GM23338 (cell line): Measurements from ENCODE around the gene ALDH9A1. TPM values are rescaled to one million over a fixed set of nuclear protein-coding genes. Genes with fewer than 3 reads are reported as not detected.
A peak's percentile ranks its signal among the peaks of the same experiment; 100 is the strongest.

Experiments
- ATAC-seq: fragments of 200-7000 bp; cut with Tn5 transposase; 3 replicates; pipeline ENCODE4 v1.9.1; 2020
- DNase-seq: peaks from one replicate; pipeline ENCODE4 v3.0.0-alpha.2; 2015; ENCODE audit warnings: low spot score
- H2AFZ ChIP-seq: fragments of 200-600 bp; sonication (generic); 2 replicates; pipeline ENCODE4 v1.8.0; 2016; ENCODE audit warnings: antibody characterized with exemption, mild to moderate bottlenecking, moderate library complexity
- H3F3A ChIP-seq: fragments of 200-600 bp; sonication (generic); replicated peaks from 2 replicates; pipeline ENCODE4 v1.8.0; 2017; ENCODE audit warnings: antibody characterized with exemption, mixed run types, low read depth
- H3K27ac ChIP-seq: fragments of 200-600 bp; sonication (generic); 2 replicates; pipeline ENCODE4 v1.6.1; 2016; ENCODE audit warnings: low read depth
- H3K27me3 ChIP-seq: fragments of 200-600 bp; sonication (generic); 2 replicates; pipeline ENCODE4 v1.8.0; 2016; ENCODE audit warnings: mild to moderate bottlenecking, mixed run types, moderate library complexity; ENCODE audit not compliant: insufficient read depth
- H3K36me3 ChIP-seq: fragments of 200-600 bp; sonication (generic); 2 replicates; pipeline ENCODE4 v1.8.0; 2016; ENCODE audit warnings: mild to moderate bottlenecking; ENCODE audit not compliant: insufficient read depth
- H3K4me1 ChIP-seq: fragments of 200-600 bp; sonication (generic); 2 replicates; pipeline ENCODE4 v1.8.0; 2016; ENCODE audit warnings: mild to moderate bottlenecking, moderate library complexity; ENCODE audit not compliant: insufficient read depth
- H3K4me2 ChIP-seq: fragments of 200-600 bp; sonication (generic); 2 replicates; pipeline ENCODE4 v1.7.1; 2017; ENCODE audit warnings: mixed run types
- H3K4me3 ChIP-seq: fragments of 200-600 bp; sonication (generic); 2 replicates; pipeline ENCODE4 v1.6.1; 2016; ENCODE audit warnings: mixed run types
- H3K79me2 ChIP-seq: fragments of 200-600 bp; sonication (generic); replicated peaks from 2 replicates; pipeline ENCODE4 v1.8.0; 2017; ENCODE audit warnings: mild to moderate bottlenecking; ENCODE audit not compliant: insufficient read depth
- H3K9me2 ChIP-seq: fragments of 200-600 bp; sonication (generic); 2 replicates; pipeline ENCODE4 v1.8.0; 2017; ENCODE audit not compliant: insufficient read depth
- H4K20me1 ChIP-seq: fragments of 200-600 bp; sonication (generic); replicated peaks from 2 replicates; pipeline ENCODE4 v1.8.0; 2017; ENCODE audit warnings: mild to moderate bottlenecking; ENCODE audit not compliant: insufficient read depth
- H3K27ac Mint-ChIP-seq: 2 replicates; pipeline ENCODE4 v1.8.0; 2020; ENCODE audit warnings: inconsistent platforms, mild to moderate bottlenecking, moderate library complexity, mixed read lengths
- H3K27me3 Mint-ChIP-seq: 3 replicates; pipeline ENCODE4 v1.8.0; 2022; ENCODE audit warnings: low read depth, mild to moderate bottlenecking, moderate library complexity, mixed read lengths, inconsistent platforms; ENCODE audit not compliant: insufficient read depth, poor library complexity
- H3K36me3 Mint-ChIP-seq: 3 replicates; pipeline ENCODE4 v1.8.0; 2021; ENCODE audit warnings: low read depth, mild to moderate bottlenecking, inconsistent platforms, moderate library complexity, mixed read lengths
- H3K4me1 Mint-ChIP-seq: 3 replicates; pipeline ENCODE4 v1.8.0; 2020; ENCODE audit warnings: mild to moderate bottlenecking, inconsistent platforms, mixed read lengths
- H3K4me3 Mint-ChIP-seq: 3 replicates; pipeline ENCODE4 v1.8.0; 2021; ENCODE audit warnings: moderate library complexity, mild to moderate bottlenecking, inconsistent platforms, mixed read lengths
- H3K9me3 Mint-ChIP-seq: 3 replicates; pipeline ENCODE4 v1.8.0; 2020; ENCODE audit warnings: moderate library complexity, mild to moderate bottlenecking, inconsistent platforms, mixed read lengths
- EZH2 ChIP-seq: fragments of 200-600 bp; sonication (generic); IDR thresholded peaks from one replicate; pipeline ENCODE4 v1.8.0; 2017; ENCODE audit warnings: antibody characterized with exemption, mild to moderate bottlenecking, low read depth; ENCODE audit not compliant: unreplicated experiment
- polyA plus RNA-seq: library from polyadenylated mRNA; unstranded; fragments of >200 nt; fragmentation: Nextera tagmentation; extraction: Ambion mirVana; gene quantifications from 2 replicates; pipeline ENCODE4 v1.2.1, GENCODE V29; 2016
- total RNA-seq: library from RNA; depleted of rRNA; stranded (reverse); fragments of >200 nt; shearing (Covaris generic); gene quantifications from 2 replicates; pipeline ENCODE4 v1.2.3, GENCODE V29; 2014; rRNA removed
- TF ChIP-seq, protein P1 (sequence below): fragments of 250-450 bp; sonication (Bioruptor Pico); IDR thresholded peaks from 2 replicates; pipeline ENCODE4 v1.5.0; 2020; ENCODE audit warnings: mild to moderate bottlenecking, moderate library complexity

The ALDH9A1 gene
- total and polyA plus RNA-seq, 2 experiments from 2014 or later = 50.6 to 59.2 TPM

DNA sequence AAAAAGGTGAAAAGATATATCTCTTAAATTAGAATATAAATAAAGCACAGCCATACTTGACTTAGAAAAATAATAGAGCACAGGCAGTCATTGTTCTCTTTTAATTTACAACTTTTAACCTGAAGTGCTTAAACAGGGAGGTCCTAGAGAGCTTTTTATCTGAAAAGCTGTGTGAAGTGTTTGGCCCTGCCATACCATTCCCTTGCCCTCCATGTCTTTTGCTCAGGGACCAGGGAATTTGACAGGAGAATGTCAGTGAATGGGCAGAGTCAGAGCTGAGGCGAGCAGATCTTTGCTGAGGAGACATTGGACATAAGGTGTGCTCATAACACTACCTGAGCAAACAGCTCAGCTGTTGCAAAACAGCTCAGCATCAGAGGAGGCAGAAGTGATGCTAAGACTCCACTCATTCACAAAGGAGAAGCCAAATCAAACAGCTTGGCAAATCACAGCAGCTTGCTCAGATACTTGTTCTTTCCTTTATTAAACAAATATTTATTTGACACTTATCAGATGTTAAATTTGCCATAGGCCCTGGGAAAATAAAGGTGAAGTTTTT, 82.2 kb downstream of the ALDH9A1 start:
- Histone ChIP-seq H3K4me2 (peak overlapping the region; percentile 45; the same call in 1 of the 2 replicates), H3K9me2 (no peaks in the 10 kb centered on the region), H3K4me1 (peaks cover 21% of the 10 kb centered on the region), H3K4me3 (no peak overlapping the region), H3K36me3 (no peaks in the 10 kb centered on the region), H3K27ac (no peak overlapping the region; the same call in 1 of the 2 replicates), H3K79me2 (no peaks in the 10 kb centered on the region), H2AFZ (peak overlapping the region; percentile 60; the same call in 1 of the 2 replicates), H3F3A (no peaks in the 10 kb centered on the region), H3K27me3 (no peaks in the 10 kb centered on the region), H4K20me1 (no peaks in the 10 kb centered on the region)
- Mint-ChIP-seq H3K4me3 (no peak overlapping the region), H3K27ac (no peak overlapping the region), H3K27me3 (peaks cover 2% of the 10 kb centered on the region), H3K36me3 (no peaks in the 10 kb centered on the region; the same call in 1 of the 3 replicates), H3K9me3 (peaks cover 13% of the 10 kb centered on the region; the same call in 2 of the 3 replicates), H3K4me1 (peaks cover 25% of the 10 kb centered on the region)
- TF ChIP-seq, protein P1, sequence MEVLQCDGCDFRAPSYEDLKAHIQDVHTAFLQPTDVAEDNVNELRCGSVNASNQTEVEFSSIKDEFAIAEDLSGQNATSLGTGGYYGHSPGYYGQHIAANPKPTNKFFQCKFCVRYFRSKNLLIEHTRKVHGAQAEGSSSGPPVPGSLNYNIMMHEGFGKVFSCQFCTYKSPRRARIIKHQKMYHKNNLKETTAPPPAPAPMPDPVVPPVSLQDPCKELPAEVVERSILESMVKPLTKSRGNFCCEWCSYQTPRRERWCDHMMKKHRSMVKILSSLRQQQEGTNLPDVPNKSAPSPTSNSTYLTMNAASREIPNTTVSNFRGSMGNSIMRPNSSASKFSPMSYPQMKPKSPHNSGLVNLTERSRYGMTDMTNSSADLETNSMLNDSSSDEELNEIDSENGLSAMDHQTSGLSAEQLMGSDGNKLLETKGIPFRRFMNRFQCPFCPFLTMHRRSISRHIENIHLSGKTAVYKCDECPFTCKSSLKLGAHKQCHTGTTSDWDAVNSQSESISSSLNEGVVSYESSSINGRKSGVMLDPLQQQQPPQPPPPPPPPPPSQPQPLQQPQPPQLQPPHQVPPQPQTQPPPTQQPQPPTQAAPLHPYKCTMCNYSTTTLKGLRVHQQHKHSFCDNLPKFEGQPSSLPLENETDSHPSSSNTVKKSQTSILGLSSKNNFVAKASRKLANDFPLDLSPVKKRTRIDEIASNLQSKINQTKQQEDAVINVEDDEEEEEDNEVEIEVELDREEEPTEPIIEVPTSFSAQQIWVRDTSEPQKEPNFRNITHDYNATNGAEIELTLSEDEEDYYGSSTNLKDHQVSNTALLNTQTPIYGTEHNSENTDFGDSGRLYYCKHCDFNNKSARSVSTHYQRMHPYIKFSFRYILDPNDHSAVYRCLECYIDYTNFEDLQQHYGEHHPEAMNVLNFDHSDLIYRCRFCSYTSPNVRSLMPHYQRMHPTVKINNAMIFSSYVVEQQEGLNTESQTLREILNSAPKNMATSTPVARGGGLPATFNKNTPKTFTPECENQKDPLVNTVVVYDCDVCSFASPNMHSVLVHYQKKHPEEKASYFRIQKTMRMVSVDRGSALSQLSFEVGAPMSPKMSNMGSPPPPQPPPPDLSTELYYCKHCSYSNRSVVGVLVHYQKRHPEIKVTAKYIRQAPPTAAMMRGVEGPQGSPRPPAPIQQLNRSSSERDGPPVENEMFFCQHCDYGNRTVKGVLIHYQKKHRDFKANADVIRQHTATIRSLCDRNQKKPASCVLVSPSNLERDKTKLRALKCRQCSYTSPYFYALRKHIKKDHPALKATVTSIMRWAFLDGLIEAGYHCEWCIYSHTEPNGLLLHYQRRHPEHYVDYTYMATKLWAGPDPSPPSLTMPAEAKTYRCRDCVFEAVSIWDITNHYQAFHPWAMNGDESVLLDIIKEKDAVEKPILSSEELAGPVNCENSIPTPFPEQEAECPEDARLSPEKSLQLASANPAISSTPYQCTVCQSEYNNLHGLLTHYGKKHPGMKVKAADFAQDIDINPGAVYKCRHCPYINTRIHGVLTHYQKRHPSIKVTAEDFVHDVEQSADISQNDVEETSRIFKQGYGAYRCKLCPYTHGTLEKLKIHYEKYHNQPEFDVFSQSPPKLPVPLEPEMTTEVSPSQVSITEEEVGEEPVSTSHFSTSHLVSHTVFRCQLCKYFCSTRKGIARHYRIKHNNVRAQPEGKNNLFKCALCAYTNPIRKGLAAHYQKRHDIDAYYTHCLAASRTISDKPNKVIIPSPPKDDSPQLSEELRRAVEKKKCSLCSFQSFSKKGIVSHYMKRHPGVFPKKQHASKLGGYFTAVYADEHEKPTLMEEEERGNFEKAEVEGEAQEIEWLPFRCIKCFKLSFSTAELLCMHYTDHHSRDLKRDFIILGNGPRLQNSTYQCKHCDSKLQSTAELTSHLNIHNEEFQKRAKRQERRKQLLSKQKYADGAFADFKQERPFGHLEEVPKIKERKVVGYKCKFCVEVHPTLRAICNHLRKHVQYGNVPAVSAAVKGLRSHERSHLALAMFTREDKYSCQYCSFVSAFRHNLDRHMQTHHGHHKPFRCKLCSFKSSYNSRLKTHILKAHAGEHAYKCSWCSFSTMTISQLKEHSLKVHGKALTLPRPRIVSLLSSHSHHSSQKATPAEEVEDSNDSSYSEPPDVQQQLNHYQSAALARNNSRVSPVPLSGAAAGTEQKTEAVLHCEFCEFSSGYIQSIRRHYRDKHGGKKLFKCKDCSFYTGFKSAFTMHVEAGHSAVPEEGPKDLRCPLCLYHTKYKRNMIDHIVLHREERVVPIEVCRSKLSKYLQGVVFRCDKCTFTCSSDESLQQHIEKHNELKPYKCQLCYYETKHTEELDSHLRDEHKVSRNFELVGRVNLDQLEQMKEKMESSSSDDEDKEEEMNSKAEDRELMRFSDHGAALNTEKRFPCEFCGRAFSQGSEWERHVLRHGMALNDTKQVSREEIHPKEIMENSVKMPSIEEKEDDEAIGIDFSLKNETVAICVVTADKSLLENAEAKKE (CRISPR knock-in tag) = no peak
- TF ChIP-seq EZH2 = no peak
- DNase-seq (no peak), ATAC-seq (peak; percentile 71)

Other genes starting within 250 kb of the ALDH9A1 start
- not detected in 2 replicates for gene LRRC52, start 154.6 kb downstream of the ALDH9A1 start, total RNA-seq
- not detected in 2 replicates for gene LRRC52, start 154.6 kb downstream of the ALDH9A1 start, polyA plus RNA-seq
- 84.5 and 107 TPM in 2 replicates for gene MGST3, start 67.3 kb downstream of the ALDH9A1 start, total RNA-seq
- gene MGST3, start 67.3 kb downstream of the ALDH9A1 start, polyA plus RNA-seq = 262 and 286 TPM in 2 replicates
- 38.3 and 45.2 TPM in 2 replicates for gene TMCO1, start 70.3 kb upstream of the ALDH9A1 start, total RNA-seq
- 116 and 128 TPM in 2 replicates for gene TMCO1, start 70.3 kb upstream of the ALDH9A1 start, polyA plus RNA-seq
- gene UCK2, start 129.1 kb upstream of the ALDH9A1 start, total RNA-seq = 141 and 149 TPM in 2 replicates
- gene UCK2, start 129.1 kb upstream of the ALDH9A1 start, polyA plus RNA-seq = 101 and 104 TPM in 2 replicates